Activated CD4-positive, alpha-beta T cell treated with anti-CD3 and anti-CD28 coated beads, Interleukin-2, amount 10 ng/mL, durations not matched to agents 7 days and 5 days (primary cell): ENCODE data around the gene SLC40A1. TPM values are rescaled to one million over a fixed set of nuclear protein-coding genes. Genes with fewer than 3 reads are reported as not detected.

Experiments used
- CTCF ChIA-PET: fragments of 350-600 bp; sonication (Branson Sonifier 250); formaldehyde crosslinking; loops from one replicate; lab custom pipeline; 2021; ENCODE audit warnings: antibody characterized with exemption; lab: Charles Lee
- POLR2A ChIA-PET: fragments of 350-600 bp; sonication (Branson Sonifier 250); formaldehyde crosslinking; loops from one replicate; lab custom pipeline; 2021; ENCODE audit warnings: antibody characterized with exemption; lab: Charles Lee
- DNase-seq: peaks from one replicate; pipeline ENCODE4 v3.0.0-alpha.2; 2020
- H3K27ac Mint-ChIP-seq: one replicate; pipeline ENCODE4 v1.8.0; 2021; ENCODE audit warnings: mild to moderate bottlenecking, moderate library complexity, mixed read lengths
- H3K27me3 Mint-ChIP-seq: one replicate; pipeline ENCODE4 v1.8.0; 2021; ENCODE audit warnings: mixed read lengths
- H3K36me3 Mint-ChIP-seq: one replicate; pipeline ENCODE4 v1.8.0; 2021; ENCODE audit warnings: low read depth, mixed read lengths
- H3K4me1 Mint-ChIP-seq: one replicate; pipeline ENCODE4 v1.8.0; 2021; ENCODE audit warnings: mixed read lengths
- H3K4me3 Mint-ChIP-seq: one replicate; pipeline ENCODE4 v1.8.0; 2021; ENCODE audit warnings: mild to moderate bottlenecking, moderate library complexity, mixed read lengths
- H3K9me3 Mint-ChIP-seq: one replicate; pipeline ENCODE4 v1.8.0; 2021; ENCODE audit warnings: mixed read lengths
- total RNA-seq, 2 experiments: library from RNA; stranded (reverse); gene quantifications; one replicate each; pipeline ENCODE4 v1.2.3, GENCODE V29; 2021

Gene SLC40A1
- total RNA-seq, 2 experiments from 2014 or later, result 2.6 to 3.2 TPM

DNA sequence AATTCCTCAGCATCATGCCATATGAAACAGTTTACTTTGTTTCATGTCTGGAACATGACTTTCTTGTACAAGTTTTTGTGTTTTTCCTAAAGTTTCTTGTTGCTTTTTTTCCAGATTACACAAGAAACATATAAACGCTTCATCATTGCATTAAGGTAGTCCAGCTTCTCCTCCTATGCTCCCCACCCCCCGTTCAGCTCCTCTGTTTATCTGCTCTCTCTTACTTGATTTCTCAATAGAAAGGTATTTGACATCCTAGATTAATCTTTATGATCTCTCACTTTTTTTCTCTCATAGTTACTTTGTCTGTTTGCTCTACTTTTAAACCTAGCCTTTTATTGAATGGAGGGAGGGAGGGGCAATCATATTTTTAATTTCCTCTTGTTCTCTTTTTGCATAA, 25.4 kb downstream of the SLC40A1 start:
- CTCF ChIA-PET, result no interaction called here
- POLR2A ChIA-PET, result no interaction called here

GRCh38 chr2:189553504-189554088, 27.0 kb downstream of the SLC40A1 start:
- Mint-ChIP-seq H3K36me3 (no peaks in the 10 kb centered on the region), H3K4me3 (no peak overlapping the region)

More for the DNA sequence above, 25.4 kb downstream of the SLC40A1 start:
- no peaks in the 10 kb centered on the region for H3K36me3 Mint-ChIP-seq
- no peak for DNase-seq
- H3K4me1 Mint-ChIP-seq, result peaks cover 10% of the 10 kb centered on the region
- H3K9me3 Mint-ChIP-seq, result no peaks in the 10 kb centered on the region
- H3K27me3 Mint-ChIP-seq, result no peaks in the 10 kb centered on the region
- H3K27ac Mint-ChIP-seq, result no peak overlapping the region
- no peak overlapping the region for H3K4me3 Mint-ChIP-seq

GRCh38 chr2:189552991-189553404, 27.6 kb downstream of the SLC40A1 start:
- H3K27ac Mint-ChIP-seq, result no peak overlapping the region
- H3K27me3 Mint-ChIP-seq, result no peaks in the 10 kb centered on the region
- ChIA-PET POLR2A (no interaction called here), CTCF (interaction anchor here (1.4 kb wide), 1 partner anchor 20 kb away, joined by 3 read pairs; no protein-coding TSS in a partner anchor)
- no peak for DNase-seq
- no peaks in the 10 kb centered on the region for H3K36me3 Mint-ChIP-seq
- no peaks in the 10 kb centered on the region for H3K4me1 Mint-ChIP-seq
- no peaks in the 10 kb centered on the region for H3K9me3 Mint-ChIP-seq
- H3K4me3 Mint-ChIP-seq, result no peak overlapping the region

More at GRCh38 chr2:189553504-189554088, 27.0 kb downstream of the SLC40A1 start:
- H3K9me3 Mint-ChIP-seq, result no peaks in the 10 kb centered on the region
- ChIA-PET POLR2A (no interaction called here), CTCF (no interaction called here)
- no peak overlapping the region for H3K27ac Mint-ChIP-seq
- DNase-seq, result no peak
- no peaks in the 10 kb centered on the region for H3K27me3 Mint-ChIP-seq
- H3K4me1 Mint-ChIP-seq, result no peaks in the 10 kb centered on the region

DNA sequence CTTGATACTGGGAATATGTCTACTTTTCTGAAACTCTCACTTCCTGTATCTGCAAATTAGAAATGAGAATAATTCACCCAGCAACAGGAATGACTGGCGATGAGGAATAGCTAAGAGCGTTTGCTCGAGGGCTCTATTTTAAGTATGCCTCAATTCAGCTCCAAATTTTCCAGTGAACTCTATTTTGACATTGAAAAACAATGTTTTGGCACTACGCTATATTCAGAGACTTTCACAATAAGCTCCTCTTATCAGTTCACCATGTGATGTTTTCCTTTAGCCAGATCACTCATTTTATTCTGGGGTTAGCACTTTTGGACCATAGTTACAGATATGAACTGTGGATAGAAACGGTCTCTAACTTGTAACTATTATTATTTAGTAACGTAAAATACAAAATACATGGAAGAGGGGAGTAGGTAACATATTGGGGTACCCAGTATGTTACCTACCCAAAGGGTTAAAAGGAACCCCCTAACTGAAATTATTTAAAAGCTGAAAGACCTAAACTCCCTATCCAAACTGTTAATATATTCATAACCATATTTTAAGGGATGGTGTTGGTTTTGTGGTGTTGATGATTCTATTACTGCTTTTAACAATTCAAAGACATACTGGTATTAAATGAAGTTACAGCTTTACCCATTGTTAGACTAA, 28.1 kb downstream of the SLC40A1 start:
- no peaks in the 10 kb centered on the region for H3K27me3 Mint-ChIP-seq
- no peaks in the 10 kb centered on the region for H3K4me1 Mint-ChIP-seq
- H3K4me3 Mint-ChIP-seq, result no peak overlapping the region
- H3K36me3 Mint-ChIP-seq, result no peaks in the 10 kb centered on the region
- ChIA-PET POLR2A (no interaction called here), CTCF (interaction anchor here (1.4 kb wide), 1 partner anchor 20 kb away, joined by 3 read pairs; no protein-coding TSS in a partner anchor)
- no peak for DNase-seq
- no peak overlapping the region for H3K27ac Mint-ChIP-seq
- no peaks in the 10 kb centered on the region for H3K9me3 Mint-ChIP-seq

DNA sequence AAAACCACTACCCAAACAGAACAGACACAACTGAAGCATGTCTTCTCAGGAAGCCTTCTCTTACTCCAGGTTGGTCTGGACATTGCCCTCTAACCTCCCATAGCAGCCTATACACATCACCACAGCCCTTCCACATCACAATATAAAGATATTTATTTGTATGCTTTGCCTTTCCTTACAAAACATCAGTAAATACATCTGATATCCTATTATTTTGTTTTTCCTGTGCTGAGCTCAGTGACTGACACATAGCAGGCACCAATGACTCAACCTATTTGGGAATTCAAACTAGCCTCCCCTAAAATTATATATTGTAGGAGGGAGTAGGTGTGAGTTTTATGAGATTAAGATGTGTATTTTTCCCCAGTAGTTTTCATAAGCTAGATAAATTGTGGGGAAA, 28.8 kb downstream of the SLC40A1 start:
- ChIA-PET CTCF (interaction anchor here (1.4 kb wide), 1 partner anchor 21 kb away, joined by 3 read pairs; no protein-coding TSS in a partner anchor), POLR2A (no interaction called here)
- DNase-seq, result no peak
- no peaks in the 10 kb centered on the region for H3K27me3 Mint-ChIP-seq
- no peaks in the 10 kb centered on the region for H3K36me3 Mint-ChIP-seq
- no peak overlapping the region for H3K27ac Mint-ChIP-seq
- no peaks in the 10 kb centered on the region for H3K4me1 Mint-ChIP-seq
- no peaks in the 10 kb centered on the region for H3K9me3 Mint-ChIP-seq
- H3K4me3 Mint-ChIP-seq, result no peak overlapping the region

DNA sequence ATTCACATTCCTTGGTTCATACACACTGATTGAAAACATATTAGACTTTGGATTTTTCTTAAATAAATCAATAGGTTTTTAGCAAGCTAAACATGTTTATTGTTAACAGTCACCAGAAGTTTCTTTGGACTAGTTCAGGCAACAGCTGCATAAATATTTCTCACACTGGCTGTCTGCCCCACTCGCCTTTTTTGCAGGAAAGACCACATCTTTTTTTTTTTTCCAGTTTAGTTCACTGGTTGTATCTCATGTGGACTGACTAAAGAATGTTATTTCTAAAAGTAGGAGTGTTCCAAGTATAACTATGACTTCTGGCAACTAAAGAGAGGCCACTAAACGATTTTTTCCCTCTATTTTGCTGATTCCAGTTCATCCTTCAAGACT, 31.1 kb downstream of the SLC40A1 start:
- Mint-ChIP-seq H3K27me3 (no peaks in the 10 kb centered on the region), H3K4me1 (no peaks in the 10 kb centered on the region), H3K9me3 (no peaks in the 10 kb centered on the region), H3K4me3 (no peak overlapping the region), H3K36me3 (no peaks in the 10 kb centered on the region), H3K27ac (no peak overlapping the region)
- POLR2A ChIA-PET, result no interaction called here
- no peak for DNase-seq
- CTCF ChIA-PET, result interaction anchor here (0.6 kb wide), 1 partner anchor 76 kb away, joined by 3 read pairs; no protein-coding TSS in a partner anchor

DNA sequence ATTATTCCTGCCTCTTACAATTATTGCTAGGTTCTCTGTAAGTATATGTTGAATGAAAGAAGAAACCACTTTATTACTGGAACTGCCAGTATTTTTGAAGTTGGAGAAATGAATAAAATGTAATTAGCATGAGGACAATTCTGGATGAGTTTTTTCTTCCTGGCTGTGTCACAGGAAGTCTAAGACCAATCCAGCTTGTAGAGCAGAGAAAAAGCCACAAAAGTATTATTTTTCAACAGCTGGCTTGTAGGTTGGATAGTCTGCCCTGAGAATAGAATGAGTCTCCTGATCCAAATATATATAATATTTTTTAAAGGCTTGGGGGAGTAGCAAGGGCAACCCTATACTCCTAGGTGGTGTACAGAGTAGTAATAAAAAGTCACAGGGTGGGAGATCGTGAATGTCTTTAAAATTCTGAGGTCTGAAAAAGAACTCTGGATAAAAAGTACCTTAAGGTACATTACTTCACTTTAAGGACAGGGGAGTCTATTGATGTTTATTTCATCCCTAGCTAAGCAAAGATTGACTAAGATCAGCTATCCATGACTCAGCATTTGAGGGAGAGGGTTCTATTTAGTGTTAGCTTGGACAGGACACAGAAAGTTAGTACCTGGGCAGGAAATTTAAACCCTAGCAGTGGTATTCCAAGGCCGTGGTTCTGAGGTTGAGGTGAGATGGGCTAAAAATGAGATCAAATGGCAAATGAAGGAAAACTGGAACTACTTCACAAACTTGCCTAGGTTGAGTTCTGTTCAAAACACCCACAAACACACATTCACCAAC, 31.7 kb downstream of the SLC40A1 start:
- no peaks in the 10 kb centered on the region for H3K36me3 Mint-ChIP-seq
- no peak overlapping the region for H3K4me3 Mint-ChIP-seq
- no peaks in the 10 kb centered on the region for H3K9me3 Mint-ChIP-seq
- CTCF ChIA-PET, result interaction anchor here (0.6 kb wide), 1 partner anchor 76 kb away, joined by 3 read pairs; no protein-coding TSS in a partner anchor
- POLR2A ChIA-PET, result no interaction called here
- H3K4me1 Mint-ChIP-seq, result no peaks in the 10 kb centered on the region
- H3K27me3 Mint-ChIP-seq, result peaks cover 2% of the 10 kb centered on the region
- H3K27ac Mint-ChIP-seq, result no peak overlapping the region
- no peak for DNase-seq

- H3K27ac Mint-ChIP-seq, result no peak overlapping the region
- H3K9me3 Mint-ChIP-seq, result no peaks in the 10 kb centered on the region
- H3K4me1 Mint-ChIP-seq, result no peaks in the 10 kb centered on the region
- H3K4me3 Mint-ChIP-seq, result no peak overlapping the region
- peaks cover 2% of the 10 kb centered on the region for H3K27me3 Mint-ChIP-seq
- no peak for DNase-seq
- ChIA-PET POLR2A (no interaction called here), CTCF (no interaction called here)
- H3K36me3 Mint-ChIP-seq, result no peaks in the 10 kb centered on the region
Measured at GRCh38 chr2:189545418-189545817, 35.2 kb downstream of the SLC40A1 start.

GRCh38 chr2:189544318-189545042, 36.1 kb downstream of the SLC40A1 start:
- no peaks in the 10 kb centered on the region for H3K36me3 Mint-ChIP-seq
- ChIA-PET POLR2A (no interaction called here), CTCF (no interaction called here)
- DNase-seq, result no peak
- H3K4me1 Mint-ChIP-seq, result no peaks in the 10 kb centered on the region
- no peak overlapping the region for H3K27ac Mint-ChIP-seq
- peaks cover 2% of the 10 kb centered on the region for H3K27me3 Mint-ChIP-seq
- no peak overlapping the region for H3K4me3 Mint-ChIP-seq
- H3K9me3 Mint-ChIP-seq, result no peaks in the 10 kb centered on the region

DNA sequence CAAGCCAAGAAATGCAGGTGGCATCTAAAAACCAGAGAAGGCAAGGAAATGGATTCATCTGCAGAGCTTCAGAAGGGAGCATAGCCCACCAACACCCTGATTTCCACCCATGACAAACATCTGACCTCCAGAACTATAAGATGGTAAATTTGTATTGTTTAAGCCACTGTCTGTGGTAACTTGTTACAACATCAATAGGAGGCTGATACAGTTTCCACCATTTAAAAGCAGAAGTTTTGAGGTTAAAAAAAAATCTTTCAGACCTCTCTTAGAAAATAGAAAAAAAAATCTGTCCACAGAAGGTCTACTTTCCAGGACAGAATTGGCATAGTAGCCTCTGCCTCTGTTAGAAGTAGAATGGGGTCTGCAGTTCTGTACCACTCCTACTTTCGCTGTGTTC, 37.2 kb downstream of the SLC40A1 start:
- H3K27me3 Mint-ChIP-seq, result peaks cover 3% of the 10 kb centered on the region
- no peak overlapping the region for H3K27ac Mint-ChIP-seq
- H3K36me3 Mint-ChIP-seq, result no peaks in the 10 kb centered on the region
- no peaks in the 10 kb centered on the region for H3K4me1 Mint-ChIP-seq
- no peak overlapping the region for H3K4me3 Mint-ChIP-seq
- H3K9me3 Mint-ChIP-seq, result no peaks in the 10 kb centered on the region
- ChIA-PET POLR2A (no interaction called here), CTCF (no interaction called here)
- DNase-seq, result no peak

DNA sequence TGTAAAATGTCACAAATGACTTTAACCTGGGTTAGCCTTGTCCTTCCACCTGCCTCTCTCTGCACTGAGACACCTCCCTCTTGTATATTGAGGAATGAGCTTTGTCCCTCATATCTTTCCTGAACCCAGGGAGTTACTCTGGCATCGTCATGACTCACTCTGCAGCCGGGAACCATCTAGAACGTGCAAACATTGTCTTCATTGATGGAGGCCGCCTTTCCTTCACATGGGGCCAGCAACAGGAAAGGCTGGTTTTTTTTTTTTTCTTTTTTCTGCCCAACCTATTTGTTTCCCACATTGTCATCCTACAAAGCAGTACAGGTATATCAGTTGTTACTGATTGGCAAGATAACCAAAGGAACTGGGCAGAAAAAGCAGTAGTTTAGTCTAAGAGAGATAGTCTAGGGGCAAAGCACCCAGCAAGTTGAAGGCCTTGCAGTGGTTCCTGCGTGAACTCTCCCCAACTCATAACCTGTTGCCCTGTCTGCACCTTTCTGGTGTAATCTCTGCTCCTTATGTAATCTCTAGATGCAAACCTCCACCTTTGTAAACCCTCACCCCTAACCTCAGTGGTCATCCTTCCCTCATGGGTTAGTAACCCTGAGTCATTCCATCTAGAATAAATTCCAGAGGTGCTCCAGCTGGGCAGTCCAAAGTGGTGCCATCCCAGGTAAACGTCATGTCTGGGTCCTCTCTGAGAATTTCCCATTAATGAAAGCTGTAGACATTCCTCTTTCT, 38.3 kb downstream of the SLC40A1 start:
- H3K27ac Mint-ChIP-seq, result no peak overlapping the region
- POLR2A ChIA-PET, result no interaction called here
- H3K36me3 Mint-ChIP-seq, result no peaks in the 10 kb centered on the region
- CTCF ChIA-PET, result interaction anchor here (0.6 to 0.9 kb wide), 2 partner anchors 58 to 59 kb away, joined by 3 read pairs; no protein-coding TSS in a partner anchor
- H3K4me1 Mint-ChIP-seq, result no peaks in the 10 kb centered on the region
- peaks cover 5% of the 10 kb centered on the region for H3K27me3 Mint-ChIP-seq
- no peak overlapping the region for H3K4me3 Mint-ChIP-seq
- no peaks in the 10 kb centered on the region for H3K9me3 Mint-ChIP-seq
- DNase-seq, result no peak

- no peak overlapping the region for H3K27ac Mint-ChIP-seq
- ChIA-PET POLR2A (no interaction called here), CTCF (interaction anchor here (0.6 kb wide), 1 partner anchor 58 kb away, joined by 3 read pairs; no protein-coding TSS in a partner anchor)
Measured at GRCh38 chr2:189541591-189541990, 39.0 kb downstream of the SLC40A1 start.

More at GRCh38 chr2:189541591-189541990, 39.0 kb downstream of the SLC40A1 start:
- no peak for DNase-seq
- peaks cover 5% of the 10 kb centered on the region for H3K27me3 Mint-ChIP-seq
- no peak overlapping the region for H3K4me3 Mint-ChIP-seq
- H3K9me3 Mint-ChIP-seq, result no peaks in the 10 kb centered on the region
- no peaks in the 10 kb centered on the region for H3K4me1 Mint-ChIP-seq
- no peaks in the 10 kb centered on the region for H3K36me3 Mint-ChIP-seq
